HepG2 (cell line): ENCODE data around the gene POLQ. TPM values are rescaled to one million over a fixed set of nuclear protein-coding genes. Genes with fewer than 3 reads are reported as not detected.

Experiments
- AHR ChIP-seq: IDR thresholded peaks from 2 replicates; pipeline ENCODE4 v1.6.1; 2018; ENCODE audit warnings: missing genetic modification reagents, missing compliant biosample characterization
- ATM ChIP-seq: fragments of 450-650 bp; IDR thresholded peaks from 2 replicates; pipeline ENCODE4 v1.7.1; 2017; ENCODE audit warnings: mild to moderate bottlenecking, borderline replicate concordance
- CREM ChIP-seq, 2 experiments: sonication (generic) in 1 of 2; formaldehyde crosslinking in 1 of 2; IDR thresholded peaks; 2 replicates each; pipeline versions ENCODE4 v1.4.0 to v1.6.1; 2016 to 2020; ENCODE audit warnings: antibody characterized with exemption in 1 of 2, mild to moderate bottlenecking in 1 of 2, missing genetic modification reagents in 1 of 2
- DNMT1 ChIP-seq: sonication (generic); formaldehyde crosslinking; IDR thresholded peaks from 2 replicates; pipeline ENCODE4 v1.5.1; 2020; ENCODE audit warnings: mild to moderate bottlenecking, missing genetic modification reagents
- ELF3 ChIP-seq: IDR thresholded peaks from 2 replicates; pipeline ENCODE4 v1.6.1; 2016; ENCODE audit warnings: missing genetic modification reagents, missing compliant biosample characterization
- FOXK2 ChIP-seq: fragments of 450-650 bp; IDR thresholded peaks from 2 replicates; pipeline ENCODE4 v1.6.1; 2016
- GATAD2A ChIP-seq: IDR thresholded peaks from 2 replicates; pipeline ENCODE4 v1.6.1; 2016
- HNRNPLL ChIP-seq: fragments of 200-400 bp; formaldehyde crosslinking; IDR thresholded peaks from 2 replicates; pipeline ENCODE4 v1.6.1; 2017; ENCODE audit warnings: mild to moderate bottlenecking, low read depth, low read length; ENCODE audit not compliant: poor library complexity, severe bottlenecking
- HOXA9 ChIP-seq: sonication (generic); formaldehyde crosslinking; IDR thresholded peaks from 2 replicates; pipeline ENCODE4 v1.8.1; 2022; ENCODE audit warnings: missing genetic modification reagents, mild to moderate bottlenecking, moderate library complexity, borderline replicate concordance
- JUN ChIP-seq: sonication (generic); formaldehyde crosslinking; IDR thresholded peaks from 2 replicates; pipeline ENCODE4 v1.4.0; 2020; ENCODE audit warnings: mild to moderate bottlenecking, missing genetic modification reagents
- MAF1 ChIP-seq: sonication (generic); formaldehyde crosslinking; IDR thresholded peaks from 2 replicates; pipeline ENCODE4 v1.5.0; 2020; ENCODE audit warnings: missing genetic modification reagents, borderline replicate concordance
- MEIS2 ChIP-seq: sonication (generic); formaldehyde crosslinking; IDR thresholded peaks from 2 replicates; pipeline ENCODE4 v1.9.0; 2021; ENCODE audit warnings: mild to moderate bottlenecking, missing genetic modification reagents
- MLXIP ChIP-seq: sonication (generic); formaldehyde crosslinking; IDR thresholded peaks from 2 replicates; pipeline ENCODE4 v1.9.0; 2021; ENCODE audit warnings: missing genetic modification reagents, borderline replicate concordance
- SAP130 ChIP-seq: IDR thresholded peaks from 2 replicates; pipeline ENCODE4 v1.6.1; 2016; ENCODE audit warnings: low read depth
- SMC3 ChIP-seq: IDR thresholded peaks from 2 replicates; pipeline ENCODE4 v1.6.1; 2011; ENCODE audit warnings: low read length, improper control_type of control experiment
- SP1 ChIP-seq, 2 experiments: fragments of 450-650 bp in 1 of 2; sonication (generic) in 1 of 2; formaldehyde crosslinking in 1 of 2; IDR thresholded peaks; 2 replicates each; pipeline versions ENCODE4 v1.4.0 to v1.6.1; 2016 to 2020; ENCODE audit warnings: missing genetic modification reagents in 1 of 2
- SUZ12 ChIP-seq: fragments of 150-350 bp; IDR thresholded peaks from 2 replicates; pipeline ENCODE4 v1.6.1; 2014; ENCODE audit warnings: low read depth, low read length
- YY1 ChIP-seq: IDR thresholded peaks from 2 replicates; pipeline ENCODE4 v1.6.1; 2011; ENCODE audit warnings: low read length, low read depth, moderate library complexity, mild to moderate bottlenecking; ENCODE audit not compliant: insufficient read depth, insufficient replicate concordance
- ZGPAT ChIP-seq: IDR thresholded peaks from 2 replicates; pipeline ENCODE4 v1.6.1; 2016; ENCODE audit warnings: mild to moderate bottlenecking
- ZNF124 ChIP-seq: sonication (generic); formaldehyde crosslinking; IDR thresholded peaks from 2 replicates; pipeline ENCODE4 v1.4.0; 2020; ENCODE audit warnings: missing genetic modification reagents
- ZNF232 ChIP-seq: sonication (generic); formaldehyde crosslinking; IDR thresholded peaks from 2 replicates; pipeline ENCODE4 v1.4.0; 2020; ENCODE audit warnings: missing genetic modification reagents, borderline replicate concordance
- ZNF264 ChIP-seq: sonication (generic); formaldehyde crosslinking; IDR thresholded peaks from 2 replicates; pipeline ENCODE4 v1.4.0; 2020; ENCODE audit warnings: missing genetic modification reagents
- ZNF367 ChIP-seq: sonication (generic); formaldehyde crosslinking; IDR thresholded peaks from 2 replicates; pipeline ENCODE4 v1.4.0; 2020; ENCODE audit warnings: missing genetic modification reagents, borderline replicate concordance
- ZNF414 ChIP-seq: sonication (generic); formaldehyde crosslinking; IDR thresholded peaks from 2 replicates; pipeline ENCODE4 v1.5.0; 2020; ENCODE audit warnings: missing genetic modification reagents
- ZNF510 ChIP-seq: sonication (generic); formaldehyde crosslinking; IDR thresholded peaks from 2 replicates; pipeline ENCODE4 v1.4.0; 2020; ENCODE audit warnings: low read depth, mild to moderate bottlenecking, missing genetic modification reagents
- ZNF790 ChIP-seq: sonication (generic); formaldehyde crosslinking; IDR thresholded peaks from 2 replicates; pipeline ENCODE4 v1.8.0; 2022; ENCODE audit warnings: missing genetic modification reagents, mild to moderate bottlenecking, borderline replicate concordance
- polyA plus RNA-seq, 8 experiments: library from polyadenylated mRNA; depleted of rRNA in 3 of 8; stranded (reverse) in 7 of 8; unstranded in 1 of 8; fragments of >200 nt; fragmentation: Illumina TruSeq in 4 of 8; extraction: Trizol in 4 of 8; gene quantifications; 2 replicates each; pipeline versions ENCODE4 v1.2.1 to v1.2.3, GENCODE V29; 2011 to 2016; ENCODE audit warnings: low read depth in 4 of 8, missing spikeins in 1 of 8, mixed read lengths in 1 of 8; ENCODE audit not compliant: insufficient read depth in 1 of 8
- total RNA-seq, 5 experiments: library from RNA; depleted of rRNA; stranded (reverse); fragments of >200 nt; fragmentation: Illumina TruSeq; extraction: Trizol; gene quantifications; 2 replicates each; pipeline ENCODE4 v1.2.3, GENCODE V29; 2016; ENCODE audit warnings: low read depth in 1 of 5

Gene POLQ
- total and polyA plus RNA-seq, 2 of the 13 experiments (the other 11 are each of a cell fraction or from before 2014, with no cell fraction given) = 2.5 to 18.6 TPM

DNA sequence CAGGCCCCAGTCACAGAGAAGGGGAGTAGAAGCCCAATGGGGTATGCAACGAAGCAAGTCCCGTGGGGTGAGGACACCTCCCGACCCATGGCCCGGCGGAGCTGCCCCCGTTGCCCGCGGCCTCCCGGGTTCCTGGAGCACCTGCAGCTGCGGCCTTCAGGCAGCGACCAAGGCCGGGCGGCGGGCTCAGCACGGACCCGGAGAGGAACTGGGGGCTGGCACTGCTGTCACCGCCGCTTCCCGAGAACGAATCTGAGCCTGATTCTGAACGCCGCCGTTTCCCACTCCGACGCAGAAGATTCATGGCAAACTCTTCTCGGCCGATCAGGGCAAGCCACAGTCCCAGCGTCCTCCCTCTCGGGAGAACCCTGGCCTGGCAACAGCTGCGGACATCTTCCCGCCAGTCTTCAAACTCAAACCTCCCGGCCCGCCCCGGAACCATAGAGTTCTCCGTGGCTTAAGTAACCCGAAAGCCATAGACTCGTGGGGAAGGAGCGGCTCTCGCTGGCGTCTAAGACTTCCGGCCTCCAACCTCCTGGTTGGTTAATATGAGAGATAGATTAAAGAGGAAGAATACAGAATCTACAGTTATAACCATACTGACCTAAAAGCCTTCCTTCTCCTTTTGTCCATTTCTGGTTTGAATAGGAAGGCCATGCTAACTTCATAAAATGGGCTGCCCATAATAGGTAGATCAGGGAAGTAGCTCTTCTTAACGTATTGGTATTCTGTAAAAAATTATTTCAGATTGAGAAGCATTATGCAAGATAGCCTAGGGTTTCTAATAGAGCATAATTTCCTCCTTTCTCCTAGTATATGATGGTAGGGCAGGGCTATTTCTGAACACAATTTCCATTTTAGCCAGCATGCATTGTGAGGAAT is at the start of gene POLQ (continued):
- 0 out of 2 replicates have a peak, but pooled peaks have one; percentile 32 for TF ChIP-seq AHR (CRISPR knock-in tag)
- no peak for TF ChIP-seq SUZ12
- TF ChIP-seq ATM = no peak
- 0 out of 2 replicates have a peak, but pooled peaks have one; percentile 45 for TF ChIP-seq CREM (IDR thresholded peaks at IDR 0.05)
- no peak for TF ChIP-seq CREM (CRISPR knock-in tag; IDR thresholded peaks at IDR 0.05)
- no peak for TF ChIP-seq JUN (CRISPR knock-in tag)
- TF ChIP-seq ZNF367 (CRISPR knock-in tag) = peak; percentile 43; the same call in 1 of the 2 replicates
- TF ChIP-seq HNRNPLL = peak; percentile 20
- peak; percentile 68 for TF ChIP-seq ELF3 (CRISPR knock-in tag)
- no peak for TF ChIP-seq MEIS2 (CRISPR knock-in tag)
- TF ChIP-seq ZNF232 (CRISPR knock-in tag) = 0 out of 2 replicates have a peak, but pooled peaks have one; percentile 45
- TF ChIP-seq ZNF124 (CRISPR knock-in tag) = 0 out of 2 replicates have a peak, but pooled peaks have one; percentile 29
- no peak for TF ChIP-seq FOXK2
- 0 out of 2 replicates have a peak, but pooled peaks have one; percentile 44 for TF ChIP-seq MAF1 (CRISPR knock-in tag)
- peak; percentile 70; the same call in 1 of the 2 replicates for TF ChIP-seq ZGPAT (CRISPR knock-in tag)
- TF ChIP-seq SAP130 (CRISPR knock-in tag) = peak; percentile 100
- TF ChIP-seq SMC3 = no peak
- no peak for TF ChIP-seq HOXA9
- peak; percentile 62 for TF ChIP-seq YY1
- peak; percentile 47; the same call in 1 of the 2 replicates for TF ChIP-seq ZNF264
- no peak for TF ChIP-seq SP1 (IDR thresholded peaks at IDR 0.05)
- peak; percentile 78 for TF ChIP-seq SP1 (CRISPR knock-in tag; IDR thresholded peaks at IDR 0.05)
- no peak for TF ChIP-seq ZNF510 (CRISPR knock-in tag)
- TF ChIP-seq GATAD2A = peak; percentile 36; the same call in 1 of the 2 replicates
- TF ChIP-seq DNMT1 (CRISPR knock-in tag) = no peak
- TF ChIP-seq MLXIP = 0 out of 2 replicates have a peak, but pooled peaks have one; percentile 18
- TF ChIP-seq ZNF414 (CRISPR knock-in tag) = no peak
- TF ChIP-seq ZNF790 (CRISPR knock-in tag) = 0 out of 2 replicates have a peak, but pooled peaks have one; percentile 41
